ENCODE results near the gene USHBP1. TPM values are rescaled to one million over a fixed set of nuclear protein-coding genes. Genes with fewer than 3 reads are reported as not detected.

Gene USHBP1
- total RNA-seq, 1 experiment from 2014 or later = 6.4 TPM

DNA sequence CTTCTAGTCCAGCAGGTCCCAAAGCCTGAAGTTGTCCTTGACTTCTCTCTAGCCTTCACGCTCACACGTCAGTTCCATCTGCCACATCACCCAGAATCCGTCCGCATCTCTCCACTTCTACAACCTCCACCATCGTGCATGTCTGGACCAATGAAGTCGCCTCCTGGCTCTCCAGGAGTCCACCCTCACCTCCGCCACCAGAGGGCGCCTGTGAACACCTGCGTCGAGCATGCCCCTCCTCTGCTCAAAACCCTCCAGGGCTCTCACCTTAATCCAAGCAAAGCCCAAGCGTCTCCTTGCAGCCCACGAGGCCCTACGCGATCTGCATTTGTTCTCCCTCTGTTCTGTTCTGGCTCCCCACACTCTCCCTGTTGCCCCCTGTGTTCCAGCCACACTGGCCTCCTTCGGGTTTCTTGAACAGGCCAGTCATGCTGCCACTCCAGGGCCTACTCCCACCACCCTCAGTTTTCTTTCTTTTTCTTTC is 3.7 kb downstream of the USHBP1 start:
- no peak overlapping the region for H2BK12ac ChIP-seq (ENCODE audit: insufficient read length, low read depth, low read length)
- peak overlapping the region; percentile 4 for H3K27ac ChIP-seq (ENCODE audit: insufficient read length, low read depth, low read length)
- H3K4ac ChIP-seq (ENCODE audit: low read depth, low read length) = no peak overlapping the region
- H3K18ac ChIP-seq (ENCODE audit: insufficient read length, low read depth, low read length) = peak overlapping the region; percentile 13
- H2BK20ac ChIP-seq (ENCODE audit: low read depth, low read length, poor library complexity, severe bottlenecking) = no peak overlapping the region
- H2BK120ac ChIP-seq (ENCODE audit: low read depth, low read length, poor library complexity, severe bottlenecking) = no peak overlapping the region
- Mint-ChIP-seq H3K27me3 (ENCODE audit: low read depth) (peaks cover 1% of the 10 kb centered on the region; the same call in 1 of the 2 replicates), H3K27ac (peak overlapping the region; percentile 90 to 98 (median 95)), H3K9me3 (no peaks in the 10 kb centered on the region; a peak in 1 of 5 replicates), H3K36me3 (ENCODE audit: insufficient read depth in 1 of 3, low read depth in 3 of 3) (peaks cover 0 to 14% (median 0%) of the 10 kb centered on the region in 3 experiments; a peak in 2 of 7 replicates), H3K4me1 (peaks cover 12 to 23% of the 10 kb centered on the region in 2 experiments), H3K4me3 (peak overlapping the region; percentile 16 to 27; a peak in 3 of 5 replicates)
- no peak overlapping the region for H2AK5ac ChIP-seq (ENCODE audit: insufficient read length, low read length)
- no peak overlapping the region for H2AFZ ChIP-seq (ENCODE audit: low read length)
- peak; percentile 96 for DNase-seq
- peaks cover 13% of the 10 kb centered on the region for H3K9me3 ChIP-seq (ENCODE audit: control insufficient read depth, low read depth, low read length)
- no CpG with 5 or more reads among the region's 15 CpGs for WGBS (ENCODE audit: extremely low coverage, insufficient read length, low lambda C conversion rate)
- no peak overlapping the region for H2BK15ac ChIP-seq (ENCODE audit: low read depth, low read length)
- H3K14ac ChIP-seq (ENCODE audit: insufficient read depth, low read length) = peak overlapping the region; percentile 50; the same call in 1 of the 2 replicates
- H3K23me2 ChIP-seq (ENCODE audit: insufficient read length, low read depth, low read length, poor library complexity, severe bottlenecking) = no peaks in the 10 kb centered on the region
- TF ChIP-seq, protein P1, sequence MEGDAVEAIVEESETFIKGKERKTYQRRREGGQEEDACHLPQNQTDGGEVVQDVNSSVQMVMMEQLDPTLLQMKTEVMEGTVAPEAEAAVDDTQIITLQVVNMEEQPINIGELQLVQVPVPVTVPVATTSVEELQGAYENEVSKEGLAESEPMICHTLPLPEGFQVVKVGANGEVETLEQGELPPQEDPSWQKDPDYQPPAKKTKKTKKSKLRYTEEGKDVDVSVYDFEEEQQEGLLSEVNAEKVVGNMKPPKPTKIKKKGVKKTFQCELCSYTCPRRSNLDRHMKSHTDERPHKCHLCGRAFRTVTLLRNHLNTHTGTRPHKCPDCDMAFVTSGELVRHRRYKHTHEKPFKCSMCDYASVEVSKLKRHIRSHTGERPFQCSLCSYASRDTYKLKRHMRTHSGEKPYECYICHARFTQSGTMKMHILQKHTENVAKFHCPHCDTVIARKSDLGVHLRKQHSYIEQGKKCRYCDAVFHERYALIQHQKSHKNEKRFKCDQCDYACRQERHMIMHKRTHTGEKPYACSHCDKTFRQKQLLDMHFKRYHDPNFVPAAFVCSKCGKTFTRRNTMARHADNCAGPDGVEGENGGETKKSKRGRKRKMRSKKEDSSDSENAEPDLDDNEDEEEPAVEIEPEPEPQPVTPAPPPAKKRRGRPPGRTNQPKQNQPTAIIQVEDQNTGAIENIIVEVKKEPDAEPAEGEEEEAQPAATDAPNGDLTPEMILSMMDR (conservative IDR thresholded peaks at IDR 0.05) = peak; percentile 98
- H3T11ph ChIP-seq (ENCODE audit: low read length) = no peak overlapping the region
- no peaks in the 10 kb centered on the region for H4K20me1 ChIP-seq (ENCODE audit: control insufficient read depth, insufficient read depth, insufficient read length)
- no peak overlapping the region for H4K5ac ChIP-seq (ENCODE audit: insufficient read length, low read depth, low read length)
- H3K27me3 ChIP-seq (ENCODE audit: insufficient read depth, low read length) = no peaks in the 10 kb centered on the region
- H3K9ac ChIP-seq (ENCODE audit: extremely low read depth, insufficient read length, low read length) = no peak overlapping the region
- no peak overlapping the region for H4K8ac ChIP-seq (replicated peaks; ENCODE audit: insufficient read length, low read depth, low read length)
- no peak overlapping the region for H4K91ac ChIP-seq (ENCODE audit: insufficient read length, low read depth, low read length)
- H3K56ac ChIP-seq (ENCODE audit: insufficient read length, low read depth, low read length) = no peak overlapping the region
- no peak overlapping the region for H3K4me2 ChIP-seq (ENCODE audit: insufficient read depth, insufficient read length, low read length)
- H3K79me1 ChIP-seq (ENCODE audit: insufficient read depth, low read depth, low read length, poor library complexity, severe bottlenecking) = no peaks in the 10 kb centered on the region
- H2BK5ac ChIP-seq (ENCODE audit: insufficient read length, low read length) = no peak overlapping the region
- no peak overlapping the region for H3K23ac ChIP-seq (ENCODE audit: insufficient read length, low read depth, low read length)
- peaks cover 4% of the 10 kb centered on the region; the same call in 1 of the 2 replicates for H3K4me1 ChIP-seq (ENCODE audit: insufficient read depth, low read length)
- no peaks in the 10 kb centered on the region for H3K79me2 ChIP-seq (ENCODE audit: insufficient read depth, low read length)

All from H9 (cell line).